H1 (cell line): ENCODE results near the gene ENO4. TPM values are rescaled to one million over a fixed set of nuclear protein-coding genes. Genes with fewer than 3 reads are reported as not detected.

ENCODE experiments used
- CTCF ChIA-PET: fragments of 300-600 bp; sonication (Branson Sonifier 250); formaldehyde crosslinking; loops from one replicate; lab custom pipeline; 2021; ENCODE audit not compliant: partially characterized antibody; lab: Charles Lee
- POLR2A ChIA-PET: fragments of 300-600 bp; sonication (Branson Sonifier 250); formaldehyde crosslinking; loops from one replicate; lab custom pipeline; 2021; ENCODE audit warnings: inconsistent platforms; ENCODE audit not compliant: partially characterized antibody; lab: Charles Lee
- DNase-seq, 2 experiments: peaks; one replicate each; pipeline versions ENCODE4 v3.0.0 to v3.0.0-alpha.2; 2010 to 2022; ENCODE audit warnings: low spot score in 2 of 2, low read depth in 1 of 2, mixed read lengths in 1 of 2
- FAIRE-seq: peaks from 2 replicates; lab custom pipeline; 2011; peaks lifted over from hg19 to GRCh38; lab: Jason Lieb, UNC
- H2AFZ ChIP-seq: 2 replicates; pipeline ENCODE4 v1.8.1; 2012; ENCODE audit warnings: low read length, inconsistent platforms
- H2AK5ac ChIP-seq: 2 replicates; pipeline ENCODE4 v1.6.1; 2013; ENCODE audit warnings: low read depth, low read length
- H2BK120ac ChIP-seq: replicated peaks from 2 replicates; pipeline ENCODE3; 2013; ENCODE audit warnings: low read depth, low read length, inconsistent platforms
- H2BK12ac ChIP-seq: 2 replicates; pipeline ENCODE4 v1.6.1; 2013; ENCODE audit warnings: low read depth, low read length
- H2BK15ac ChIP-seq: 2 replicates; pipeline ENCODE4 v1.6.1; 2013; ENCODE audit warnings: low read length
- H2BK20ac ChIP-seq: 2 replicates; pipeline ENCODE4 v1.6.1; 2013; ENCODE audit warnings: low read length
- H2BK5ac ChIP-seq: 2 replicates; pipeline ENCODE4 v1.6.1; 2013; ENCODE audit warnings: low read depth, low read length
- H3K14ac ChIP-seq: 2 replicates; pipeline ENCODE4 v1.6.1; 2013; ENCODE audit warnings: inconsistent platforms; ENCODE audit not compliant: insufficient read length
- H3K18ac ChIP-seq: 2 replicates; pipeline ENCODE4 v1.6.1; 2013; ENCODE audit warnings: low read length; ENCODE audit errors: extremely low read depth
- H3K23ac ChIP-seq: 2 replicates; pipeline ENCODE4 v1.6.1; 2013; ENCODE audit warnings: inconsistent platforms; ENCODE audit not compliant: insufficient read length
- H3K23me2 ChIP-seq: 2 replicates; pipeline ENCODE4 v1.6.1; 2013; ENCODE audit warnings: low read depth, low read length
- H3K27ac ChIP-seq: 2 replicates; pipeline ENCODE4 v1.6.1; 2011; ENCODE audit warnings: low read depth, low read length, inconsistent platforms
- H3K27me3 ChIP-seq, 4 experiments: replicated peaks in 1 of 4; 1 replicate in 1 of 4; 2 replicates in 3 of 4; pipeline versions ENCODE4 v1.6.1 to v1.8.1; 2011 to 2013; ENCODE audit warnings: low read length in 3 of 4, mild to moderate bottlenecking in 3 of 4, inconsistent platforms in 2 of 4, mixed read lengths in 2 of 4, moderate library complexity in 1 of 4; ENCODE audit not compliant: control insufficient read depth in 3 of 4, insufficient read depth in 3 of 4; ENCODE audit errors: extremely low read depth in 1 of 4
- H3K36me3 ChIP-seq, 4 experiments: 2 replicates each; pipeline versions ENCODE4 v1.6.1 to v1.8.1; 2011 to 2013; ENCODE audit warnings: mild to moderate bottlenecking in 4 of 4, low read length in 3 of 4, moderate library complexity in 2 of 4, control low read depth in 1 of 4, inconsistent platforms in 1 of 4; ENCODE audit not compliant: insufficient read depth in 4 of 4, control insufficient read depth in 2 of 4
- H3K4ac ChIP-seq: replicated peaks from 2 replicates; pipeline ENCODE3; 2013; ENCODE audit warnings: low read length, low read depth, mixed read lengths, inconsistent platforms; ENCODE audit not compliant: insufficient read length
- H3K4me1 ChIP-seq, 4 experiments: replicated peaks in 1 of 4; 1 replicate in 1 of 4; 2 replicates in 3 of 4; pipeline versions ENCODE4 v1.6.1 to v1.8.1; 2011 to 2013; ENCODE audit warnings: low read length in 3 of 4, inconsistent platforms in 2 of 4, mixed read lengths in 1 of 4; ENCODE audit not compliant: insufficient read depth in 4 of 4, control insufficient read depth in 3 of 4
- H3K4me2 ChIP-seq, 2 experiments: 2 replicates each; pipeline versions ENCODE4 v1.6.1 to v1.8.1; 2011 to 2013; ENCODE audit warnings: low read depth in 2 of 2, low read length in 2 of 2, control low read depth in 1 of 2, inconsistent platforms in 1 of 2, mild to moderate bottlenecking in 1 of 2; ENCODE audit not compliant: insufficient read depth in 1 of 2
- H3K4me3 ChIP-seq, 4 experiments: fragments of 200-600, 300-600 bp in 1 of 4; sonication (generic), shearing (Covaris generic), sonication (Bioruptor Twin) in 1 of 4; 2 replicates each; pipeline versions ENCODE4 v1.5.1 to v1.8.1; 2011 to 2016; ENCODE audit warnings: low read length in 4 of 4, low read depth in 3 of 4, control low read depth in 2 of 4, inconsistent platforms in 2 of 4, mild to moderate bottlenecking in 2 of 4, mixed read lengths in 1 of 4, moderate library complexity in 1 of 4; ENCODE audit not compliant: insufficient read depth in 2 of 4; ENCODE audit errors: extremely low read depth in 1 of 4
- H3K56ac ChIP-seq: replicated peaks from 2 replicates; pipeline ENCODE3; 2013; ENCODE audit warnings: low read depth, mild to moderate bottlenecking, mixed read lengths, low read length, inconsistent platforms; ENCODE audit not compliant: insufficient read length
- H3K79me1 ChIP-seq: 2 replicates; pipeline ENCODE4 v1.6.1; 2013; ENCODE audit warnings: low read depth, low read length, control low read depth
- H3K79me2 ChIP-seq, 2 experiments: 2 replicates each; pipeline versions ENCODE4 v1.6.1 to v1.8.1; 2012 to 2013; ENCODE audit warnings: low read length in 2 of 2, mild to moderate bottlenecking in 2 of 2, inconsistent platforms in 1 of 2; ENCODE audit not compliant: insufficient read depth in 2 of 2, control insufficient read depth in 1 of 2
- H3K9ac ChIP-seq, 4 experiments: replicated peaks in 1 of 4; 1 replicate in 1 of 4; 2 replicates in 3 of 4; pipeline versions ENCODE4 v1.6.1 to v1.8.1; 2011 to 2013; ENCODE audit warnings: low read depth in 3 of 4, low read length in 3 of 4, control low read depth in 2 of 4, mild to moderate bottlenecking in 2 of 4, moderate library complexity in 2 of 4, inconsistent platforms in 1 of 4; ENCODE audit errors: extremely low read depth in 1 of 4
- H3K9me3 ChIP-seq, 2 experiments: 2 replicates each; pipeline versions ENCODE4 v1.6.1 to v1.8.1; 2012 to 2013; ENCODE audit warnings: mild to moderate bottlenecking in 2 of 2, moderate library complexity in 2 of 2, control low read depth in 1 of 2, inconsistent platforms in 1 of 2, low read depth in 1 of 2, low read length in 1 of 2, mixed read lengths in 1 of 2; ENCODE audit not compliant: insufficient read depth in 2 of 2
- H4K20me1 ChIP-seq, 2 experiments: replicated peaks in 1 of 2; 2 replicates each; pipeline versions ENCODE3 to v1.8.1; 2011 to 2013; ENCODE audit warnings: inconsistent platforms in 2 of 2, low read length in 2 of 2, mild to moderate bottlenecking in 1 of 2; ENCODE audit not compliant: insufficient read depth in 2 of 2, control insufficient read depth in 1 of 2
- H4K5ac ChIP-seq: 2 replicates; pipeline ENCODE4 v1.6.1; 2013; ENCODE audit warnings: low read length, low read depth, mixed read lengths, inconsistent platforms; ENCODE audit not compliant: insufficient read length
- H4K8ac ChIP-seq: 2 replicates; pipeline ENCODE4 v1.8.0; 2013; ENCODE audit warnings: mild to moderate bottlenecking, moderate library complexity, low read length, inconsistent platforms; ENCODE audit not compliant: insufficient read depth; ENCODE audit errors: extremely low read depth
- H4K91ac ChIP-seq: replicated peaks from 2 replicates; pipeline ENCODE3; 2013; ENCODE audit warnings: low read length, mixed read lengths, inconsistent platforms; ENCODE audit not compliant: insufficient read length
- CHD1 ChIP-seq: IDR thresholded peaks from 2 replicates; pipeline ENCODE4 v1.6.1; 2012; ENCODE audit warnings: low read depth, low read length, improper control_type of control experiment
- EGR1 ChIP-seq: IDR thresholded peaks from 2 replicates; pipeline ENCODE4 v1.6.1; 2011; ENCODE audit warnings: low read depth, low read length, borderline replicate concordance
- EP300 ChIP-seq, 2 experiments: IDR thresholded peaks; 1 replicate in 1 of 2; 2 replicates in 1 of 2; pipeline ENCODE4 v1.6.1; 2011 to 2012; ENCODE audit warnings: low read depth in 2 of 2, low read length in 2 of 2, mild to moderate bottlenecking in 2 of 2, borderline replicate concordance in 1 of 2, inconsistent platforms in 1 of 2, moderate library complexity in 1 of 2
- HDAC6 ChIP-seq: IDR thresholded peaks from one replicate; pipeline ENCODE4 v1.7.1; 2012; ENCODE audit warnings: low read depth, mild to moderate bottlenecking, inconsistent platforms, low read length, moderate library complexity
- JUN ChIP-seq: IDR thresholded peaks from 2 replicates; pipeline ENCODE4 v1.6.1; 2011; ENCODE audit warnings: low read depth, mild to moderate bottlenecking, improper control_type of control experiment, low read length
- NANOG ChIP-seq: IDR thresholded peaks from 2 replicates; pipeline ENCODE4 v1.6.1; 2011; ENCODE audit warnings: low read length, low read depth, mild to moderate bottlenecking, inconsistent platforms; ENCODE audit not compliant: insufficient read depth, poor library complexity, severe bottlenecking
- RAD21 ChIP-seq, 2 experiments: IDR thresholded peaks in 1 of 2; conservative IDR thresholded peaks in 1 of 2; 2 replicates each; pipeline ENCODE4 v1.6.1; 2011; ENCODE audit warnings: low read depth in 2 of 2, low read length in 2 of 2, improper control_type of control experiment in 1 of 2, inconsistent platforms in 1 of 2, mild to moderate bottlenecking in 1 of 2, moderate library complexity in 1 of 2
- RXRA ChIP-seq: IDR thresholded peaks from 2 replicates; pipeline ENCODE4 v1.6.1; 2011; ENCODE audit warnings: low read depth, mild to moderate bottlenecking, low read length, moderate library complexity; ENCODE audit not compliant: insufficient read depth
- polyA plus RNA-seq, 7 experiments: library from polyadenylated mRNA; depleted of rRNA in 3 of 7; stranded (reverse) in 5 of 7; unstranded in 2 of 7; fragments of >200 nt in 5 of 7; fragments of 200-250 nt in 2 of 7; gene quantifications; 1 replicate in 5 of 7; 2 replicates in 1 of 7; 4 replicates in 1 of 7; pipeline versions ENCODE4 v1.2.1 to v1.2.3, GENCODE V29; 2011 to 2013; ENCODE audit warnings: missing spikeins in 2 of 7, mixed read lengths in 2 of 7
- total RNA-seq: library from RNA; stranded (reverse); fragmentation: NEBNext Ultra II Directional; extraction: Animal tissue kit (Norgen Biotek cat#: 25700); gene quantifications from 2 replicates; pipeline ENCODE4 v1.2.1, GENCODE V29; 2021

The ENO4 gene
- total and polyA plus RNA-seq, 2 of the 8 experiments (the other 6 are each of a cell fraction or from before 2014, with no cell fraction given), result 0.77 TPM; not detected in 1

- no peak for TF ChIP-seq EGR1
- TF ChIP-seq EP300 (IDR thresholded peaks at IDR 0.05; ENCODE audit: borderline replicate concordance in 1 of 2, low read depth in 2 of 2, low read length in 2 of 2), result no peak
- no peak for TF ChIP-seq JUN
- no peak for TF ChIP-seq RAD21 (IDR thresholded peaks at IDR 0.05 in 1 of 2, conservative IDR thresholded peaks at IDR 0.05 in 1 of 2; ENCODE audit: low read depth in 2 of 2, low read length in 2 of 2)
- no peak for TF ChIP-seq HDAC6
- no peak for TF ChIP-seq CHD1
- TF ChIP-seq RXRA, result no peak
- TF ChIP-seq NANOG, result no peak
- ChIA-PET POLR2A (interaction anchor here (1.0 kb wide), 1 partner anchor 54 kb away, joined by 3 read pairs; no protein-coding TSS in a partner anchor), CTCF (interaction anchor here (0.7 to 1.4 kb wide), 2 partner anchors 10 to 58 kb away, joined by 3 to 4 read pairs; no protein-coding TSS in a partner anchor)
- no peak overlapping the region for H3K4me2 ChIP-seq
- H4K91ac ChIP-seq, result no peak overlapping the region
- no peak overlapping the region for H2BK12ac ChIP-seq
- H3K23me2 ChIP-seq, result no peaks in the 10 kb centered on the region; the same call in 1 of the 2 replicates
- H3K18ac ChIP-seq, result no peak overlapping the region
- H3K9ac ChIP-seq, result no peak overlapping the region
- H4K5ac ChIP-seq, result no peak overlapping the region
- no peak for DNase-seq
- H3K23ac ChIP-seq, result no peak overlapping the region
- H4K8ac ChIP-seq, result no peak overlapping the region
- no peak overlapping the region for H2AK5ac ChIP-seq
- no peaks in the 10 kb centered on the region for H3K9me3 ChIP-seq
- no peak overlapping the region for H2BK120ac ChIP-seq
- H3K36me3 ChIP-seq, result no peaks in the 10 kb centered on the region
- no peaks in the 10 kb centered on the region for H3K79me1 ChIP-seq
- no peaks in the 10 kb centered on the region for H4K20me1 ChIP-seq
- H3K4me3 ChIP-seq, result no peak overlapping the region
- H2AFZ ChIP-seq, result no peak overlapping the region
- H3K79me2 ChIP-seq, result no peaks in the 10 kb centered on the region
- H3K56ac ChIP-seq, result no peak overlapping the region
- FAIRE-seq, result no peak
- no peak overlapping the region for H2BK15ac ChIP-seq
- H3K27ac ChIP-seq, result no peak overlapping the region
- H2BK5ac ChIP-seq, result no peak overlapping the region
- no peak overlapping the region for H3K14ac ChIP-seq
- H3K27me3 ChIP-seq, result no peaks in the 10 kb centered on the region
- peaks cover 0 to 7% (median 2%) of the 10 kb centered on the region in 4 experiments; a peak in 2 of 7 replicates for H3K4me1 ChIP-seq
- no peak overlapping the region for H2BK20ac ChIP-seq
- no peak overlapping the region for H3K4ac ChIP-seq
Observed at GRCh38 chr10:116893686-116894037, 44.4 kb downstream of the ENO4 start.
